K562 (cell line): ENCODE data around the gene ADGRB3. TPM values are rescaled to one million over a fixed set of nuclear protein-coding genes. Genes with fewer than 3 reads are reported as not detected.

Experiments used
- ASH1L ChIP-seq: fragments of 450-650 bp; IDR thresholded peaks from 2 replicates; pipeline ENCODE4 v1.6.1; 2018; ENCODE audit warnings: borderline replicate concordance, mild to moderate bottlenecking, low read depth; ENCODE audit not compliant: partially characterized antibody
- ETV6 ChIP-seq, 3 experiments: fragments of 150-350 bp in 1 of 3; sonication (generic) in 1 of 3; formaldehyde crosslinking in 1 of 3; IDR thresholded peaks; 2 replicates each; pipeline versions ENCODE4 v1.6.1 to v1.8.0; 2014 to 2022; ENCODE audit warnings: borderline replicate concordance in 2 of 3, low read depth in 2 of 3, antibody characterized with exemption in 1 of 3, low read length in 1 of 3, mild to moderate bottlenecking in 1 of 3, missing genetic modification reagents in 1 of 3
- HDAC2 ChIP-seq: fragments of 450-650 bp; IDR thresholded peaks from 2 replicates; pipeline ENCODE4 v1.6.1; 2016; ENCODE audit warnings: mild to moderate bottlenecking
- KLF10 ChIP-seq: fragments of 250-450 bp; sonication (Bioruptor Pico); IDR thresholded peaks from 2 replicates; pipeline ENCODE4 v1.6.1; 2021; ENCODE audit warnings: matching md5 sums
- NCOR1 ChIP-seq: fragments of 450-650 bp; IDR thresholded peaks from 2 replicates; pipeline ENCODE4 v1.6.1; 2016; ENCODE audit warnings: mild to moderate bottlenecking, moderate library complexity
- POLR2A ChIP-seq: fragments of 450-650 bp; conservative IDR thresholded peaks from 2 replicates; pipeline ENCODE4 v1.6.1; 2016
- RBM22 ChIP-seq: fragments of 200-400 bp; formaldehyde crosslinking; IDR thresholded peaks from 2 replicates; pipeline ENCODE4 v1.6.1; 2018; ENCODE audit warnings: low read length, low read depth; ENCODE audit not compliant: poor library complexity, severe bottlenecking
- SIRT6 ChIP-seq: IDR thresholded peaks from one replicate; pipeline ENCODE4 v1.6.1; 2012; ENCODE audit warnings: low read depth, mild to moderate bottlenecking, control low read depth, inconsistent platforms, low read length, moderate library complexity
- SMARCE1 ChIP-seq: fragments of 450-650 bp; IDR thresholded peaks from 2 replicates; pipeline ENCODE4 v1.7.1; 2016; ENCODE audit warnings: mild to moderate bottlenecking
- XRCC5 ChIP-seq: fragments of 200-400 bp; formaldehyde crosslinking; IDR thresholded peaks from 2 replicates; pipeline ENCODE4 v1.6.1; 2017; ENCODE audit warnings: low read depth, mild to moderate bottlenecking, low read length
- ZNF133 ChIP-seq: fragments of 250-450 bp; sonication (Bioruptor Pico); IDR thresholded peaks from 2 replicates; pipeline ENCODE4 v1.4.0; 2020; ENCODE audit warnings: mild to moderate bottlenecking
- ZNF212 ChIP-seq: fragments of 450-650 bp; formaldehyde crosslinking; IDR thresholded peaks from 2 replicates; pipeline ENCODE4 v1.4.0; 2020; ENCODE audit warnings: mild to moderate bottlenecking
- ZNF253 ChIP-seq: fragments of 250-450 bp; sonication (Bioruptor Pico); conservative IDR thresholded peaks from 2 replicates; pipeline ENCODE4 v1.6.1; 2021; ENCODE audit warnings: mild to moderate bottlenecking
- polyA plus RNA-seq, 8 experiments: library from polyadenylated mRNA; depleted of rRNA in 4 of 8; stranded (reverse) in 5 of 8; unstranded in 3 of 8; fragments of >200 nt; fragmentation: Nextera tagmentation in 2 of 8; fragmentation: Illumina TruSeq in 1 of 8; extraction: Ambion mirVana in 2 of 8; extraction: Trizol in 1 of 8; gene quantifications; 2 replicates each; pipeline versions ENCODE4 v1.2.1 to v1.2.3, GENCODE V29; 2011 to 2014; ENCODE audit warnings: inconsistent platforms in 1 of 8, missing spikeins in 1 of 8
- total RNA-seq, 7 experiments: library from RNA; depleted of rRNA in 6 of 7; stranded (reverse); fragments of >200 nt in 6 of 7; fragmentation: Illumina TruSeq in 2 of 7; extraction: Trizol in 2 of 7; gene quantifications; 2 replicates each; pipeline versions ENCODE4 v1.2.1 to v1.2.3, GENCODE V29; 2011 to 2021; ENCODE audit warnings: low replicate concordance in 1 of 7
- TF ChIP-seq, protein P1 (sequence below): fragments of 450-650 bp; IDR thresholded peaks from 2 replicates; pipeline ENCODE4 v1.6.1; 2018; ENCODE audit not compliant: partially characterized antibody
- TF ChIP-seq, protein P2 (sequence below): fragments of 450-650 bp; IDR thresholded peaks from 2 replicates; pipeline ENCODE4 v1.6.1; 2014; ENCODE audit warnings: low read depth, mild to moderate bottlenecking, moderate library complexity, borderline replicate concordance

The ADGRB3 gene
- total and polyA plus RNA-seq, 9 of the 15 experiments (the other 6 are each of a cell fraction or from before 2014, with no cell fraction given), result 0.90 to 7.8 (median 2.4) TPM

DNA sequence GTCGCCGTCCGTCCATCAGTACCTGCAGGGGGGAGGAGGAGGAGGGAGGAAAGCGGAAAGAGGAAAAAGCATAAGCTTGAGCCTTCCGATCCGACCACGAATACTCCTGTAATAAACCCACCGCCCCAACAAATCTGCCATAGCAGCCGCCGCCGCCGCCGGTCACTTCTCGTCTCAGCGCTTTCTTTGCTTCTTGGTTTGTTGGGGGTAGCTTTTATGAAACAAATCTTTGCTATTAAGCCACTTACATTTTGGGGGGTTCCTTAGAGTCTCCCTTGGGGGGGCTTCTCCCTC, 277 bp downstream of the ADGRB3 start (continued):
- TF ChIP-seq ZNF212 (CRISPR knock-in tag), result no peak
- TF ChIP-seq KLF10 (CRISPR knock-in tag), result no peak
- peak; percentile 18 for TF ChIP-seq ASH1L
- 0 out of 2 replicates have a peak, but pooled peaks have one; percentile 23 for TF ChIP-seq XRCC5
- no peak for TF ChIP-seq ZNF253
- peak; percentile 21; the same call in 1 of the 2 replicates for TF ChIP-seq SMARCE1
- TF ChIP-seq ETV6 (IDR thresholded peaks at IDR 0.05; ENCODE audit: borderline replicate concordance in 1 of 2, low read depth in 2 of 2, low read length in 1 of 2), result no peak
- no peak for TF ChIP-seq ETV6 (CRISPR knock-in tag; IDR thresholded peaks at IDR 0.05; ENCODE audit: borderline replicate concordance)
- no peak for TF ChIP-seq RBM22
- no peak for TF ChIP-seq NCOR1
- peak; percentile 64 for TF ChIP-seq POLR2A
- TF ChIP-seq, protein P1, sequence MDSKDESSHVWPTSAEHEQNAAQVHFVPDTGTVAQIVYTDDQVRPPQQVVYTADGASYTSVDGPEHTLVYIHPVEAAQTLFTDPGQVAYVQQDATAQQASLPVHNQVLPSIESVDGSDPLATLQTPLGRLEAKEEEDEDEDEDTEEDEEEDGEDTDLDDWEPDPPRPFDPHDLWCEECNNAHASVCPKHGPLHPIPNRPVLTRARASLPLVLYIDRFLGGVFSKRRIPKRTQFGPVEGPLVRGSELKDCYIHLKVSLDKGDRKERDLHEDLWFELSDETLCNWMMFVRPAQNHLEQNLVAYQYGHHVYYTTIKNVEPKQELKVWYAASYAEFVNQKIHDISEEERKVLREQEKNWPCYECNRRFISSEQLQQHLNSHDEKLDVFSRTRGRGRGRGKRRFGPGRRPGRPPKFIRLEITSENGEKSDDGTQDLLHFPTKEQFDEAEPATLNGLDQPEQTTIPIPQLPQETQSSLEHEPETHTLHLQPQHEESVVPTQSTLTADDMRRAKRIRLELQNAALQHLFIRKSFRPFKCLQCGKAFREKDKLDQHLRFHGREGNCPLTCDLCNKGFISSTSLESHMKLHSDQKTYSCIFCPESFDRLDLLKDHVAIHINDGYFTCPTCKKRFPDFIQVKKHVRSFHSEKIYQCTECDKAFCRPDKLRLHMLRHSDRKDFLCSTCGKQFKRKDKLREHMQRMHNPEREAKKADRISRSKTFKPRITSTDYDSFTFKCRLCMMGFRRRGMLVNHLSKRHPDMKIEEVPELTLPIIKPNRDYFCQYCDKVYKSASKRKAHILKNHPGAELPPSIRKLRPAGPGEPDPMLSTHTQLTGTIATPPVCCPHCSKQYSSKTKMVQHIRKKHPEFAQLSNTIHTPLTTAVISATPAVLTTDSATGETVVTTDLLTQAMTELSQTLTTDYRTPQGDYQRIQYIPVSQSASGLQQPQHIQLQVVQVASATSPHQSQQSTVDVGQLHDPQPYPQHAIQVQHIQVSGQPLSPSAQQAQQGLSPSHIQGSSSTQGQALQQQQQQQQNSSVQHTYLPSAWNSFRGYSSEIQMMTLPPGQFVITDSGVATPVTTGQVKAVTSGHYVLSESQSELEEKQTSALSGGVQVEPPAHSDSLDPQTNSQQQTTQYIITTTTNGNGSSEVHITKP, result no peak
- no peak for TF ChIP-seq ZNF133
- no peak for TF ChIP-seq SIRT6
- TF ChIP-seq HDAC2, result 0 out of 2 replicates have a peak, but pooled peaks have one; percentile 20
- TF ChIP-seq, protein P2, sequence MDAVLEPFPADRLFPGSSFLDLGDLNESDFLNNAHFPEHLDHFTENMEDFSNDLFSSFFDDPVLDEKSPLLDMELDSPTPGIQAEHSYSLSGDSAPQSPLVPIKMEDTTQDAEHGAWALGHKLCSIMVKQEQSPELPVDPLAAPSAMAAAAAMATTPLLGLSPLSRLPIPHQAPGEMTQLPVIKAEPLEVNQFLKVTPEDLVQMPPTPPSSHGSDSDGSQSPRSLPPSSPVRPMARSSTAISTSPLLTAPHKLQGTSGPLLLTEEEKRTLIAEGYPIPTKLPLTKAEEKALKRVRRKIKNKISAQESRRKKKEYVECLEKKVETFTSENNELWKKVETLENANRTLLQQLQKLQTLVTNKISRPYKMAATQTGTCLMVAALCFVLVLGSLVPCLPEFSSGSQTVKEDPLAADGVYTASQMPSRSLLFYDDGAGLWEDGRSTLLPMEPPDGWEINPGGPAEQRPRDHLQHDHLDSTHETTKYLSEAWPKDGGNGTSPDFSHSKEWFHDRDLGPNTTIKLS, result no peak
